Keratinocyte (primary cell): Measurements from ENCODE around the gene LRIG1. TPM values are rescaled to one million over a fixed set of nuclear protein-coding genes. Genes with fewer than 3 reads are reported as not detected.

Experiments
- DNase-seq: peaks from one replicate; pipeline ENCODE4 v3.0.0-alpha.2; 2011; ENCODE audit warnings: low read depth, missing footprints, low spot score
- FAIRE-seq: peaks from 2 replicates; lab custom pipeline; 2011; peaks lifted over from hg19 to GRCh38; lab: Jason Lieb, UNC
- H2AFZ ChIP-seq: 2 replicates; pipeline ENCODE4 v1.6.0; 2012; ENCODE audit warnings: low read length, control low read depth, inconsistent platforms; ENCODE audit not compliant: control insufficient read depth
- H3K27ac ChIP-seq: 2 replicates; pipeline ENCODE4 v1.5.1; 2011; ENCODE audit warnings: low read length; ENCODE audit not compliant: control insufficient read depth, insufficient read depth
- H3K27me3 ChIP-seq: 3 replicates; pipeline ENCODE4 v1.6.0; 2011; ENCODE audit warnings: low read length; ENCODE audit not compliant: control insufficient read depth, insufficient read depth; ENCODE audit errors: extremely low read depth
- H3K36me3 ChIP-seq, 2 experiments: 2 replicates in 1 of 2; 3 replicates in 1 of 2; pipeline ENCODE4 v1.5.1; 2011; ENCODE audit warnings: low read length in 2 of 2, mild to moderate bottlenecking in 1 of 2; ENCODE audit not compliant: control insufficient read depth in 2 of 2, insufficient read depth in 2 of 2; ENCODE audit errors: extremely low read depth in 1 of 2
- H3K4me1 ChIP-seq: 3 replicates; pipeline ENCODE4 v1.5.1; 2011; ENCODE audit warnings: low read length; ENCODE audit not compliant: control insufficient read depth, insufficient read depth; ENCODE audit errors: extremely low read depth
- H3K4me2 ChIP-seq: 3 replicates; pipeline ENCODE4 v1.6.0; 2011; ENCODE audit warnings: low read depth, low read length; ENCODE audit not compliant: control insufficient read depth, insufficient read depth; ENCODE audit errors: extremely low read depth
- H3K4me3 ChIP-seq, 3 experiments: fragments of 200-600 bp in 1 of 3; sonication (generic) in 1 of 3; 2 replicates in 2 of 3; 3 replicates in 1 of 3; pipeline ENCODE4 v1.5.1; 2011 to 2016; ENCODE audit warnings: low read length in 3 of 3, mild to moderate bottlenecking in 3 of 3, control low read depth in 2 of 3, inconsistent platforms in 1 of 3, low read depth in 1 of 3, mixed read lengths in 1 of 3, mixed run types in 1 of 3, moderate library complexity in 1 of 3; ENCODE audit not compliant: control insufficient read depth in 2 of 3, insufficient read depth in 2 of 3; ENCODE audit errors: extremely low read depth in 1 of 3
- H3K79me2 ChIP-seq: 2 replicates; pipeline ENCODE4 v1.6.0; 2012; ENCODE audit warnings: low read length; ENCODE audit not compliant: control insufficient read depth, insufficient read depth
- H3K9ac ChIP-seq: 3 replicates; pipeline ENCODE4 v1.6.0; 2011; ENCODE audit warnings: low read length; ENCODE audit not compliant: control insufficient read depth, insufficient read depth; ENCODE audit errors: extremely low read depth
- H3K9me1 ChIP-seq: 3 replicates; pipeline ENCODE4 v1.6.0; 2011; ENCODE audit warnings: low read length; ENCODE audit not compliant: control insufficient read depth, insufficient read depth; ENCODE audit errors: extremely low read depth
- H3K9me3 ChIP-seq: 2 replicates; pipeline ENCODE4 v1.5.1; 2012; ENCODE audit warnings: low read depth, low read length; ENCODE audit not compliant: control insufficient read depth
- H4K20me1 ChIP-seq: 3 replicates; pipeline ENCODE4 v1.6.0; 2011; ENCODE audit warnings: low read length; ENCODE audit not compliant: control insufficient read depth, insufficient read depth; ENCODE audit errors: extremely low read depth
- EZH2 ChIP-seq: IDR thresholded peaks from one replicate; pipeline ENCODE4 v1.6.1; 2012; ENCODE audit warnings: inconsistent platforms, mild to moderate bottlenecking, low read length, moderate library complexity
- dilution Hi-C: fragments of 300-500 bp; cut with MboI; formaldehyde crosslinking; loops from one replicate; pipeline ENCODE4 v1.7.0; 2020; ENCODE audit warnings: low sequenced_read_pairs; ENCODE audit not compliant: extremely low pct_ligation_motif_present
- polyA plus RNA-seq, 5 experiments: library from polyadenylated mRNA; depleted of rRNA in 3 of 5; stranded (reverse) in 3 of 5; stranded (forward) in 1 of 5; unstranded in 1 of 5; fragments of >200 nt; gene quantifications; 1 replicate in 1 of 5; 2 replicates in 3 of 5; 3 replicates in 1 of 5; pipeline versions ENCODE4 v1.2.1 to v1.2.3, GENCODE V29; 2011 to 2012; ENCODE audit warnings: missing spikeins in 2 of 5, low read depth in 1 of 5, low replicate concordance in 1 of 5
- TF ChIP-seq, protein P1 (sequence below), 3 experiments: IDR thresholded peaks in 1 of 3; conservative IDR thresholded peaks in 1 of 3; optimal IDR thresholded peaks in 1 of 3; 2 replicates in 2 of 3; 3 replicates in 1 of 3; pipeline versions ENCODE3 to v1.5.1; 2011; ENCODE audit warnings: low read length in 3 of 3, mild to moderate bottlenecking in 3 of 3, moderate library complexity in 2 of 3, control low read depth in 1 of 3, inconsistent platforms in 1 of 3; ENCODE audit not compliant: insufficient read depth in 2 of 3; ENCODE audit errors: extremely low read depth in 1 of 3

LRIG1 gene
- polyA plus RNA-seq, 1 donor (not counting 4 experiments of a cell fraction or from before 2014, with no cell fraction given), result 17.2 TPM

DNA sequence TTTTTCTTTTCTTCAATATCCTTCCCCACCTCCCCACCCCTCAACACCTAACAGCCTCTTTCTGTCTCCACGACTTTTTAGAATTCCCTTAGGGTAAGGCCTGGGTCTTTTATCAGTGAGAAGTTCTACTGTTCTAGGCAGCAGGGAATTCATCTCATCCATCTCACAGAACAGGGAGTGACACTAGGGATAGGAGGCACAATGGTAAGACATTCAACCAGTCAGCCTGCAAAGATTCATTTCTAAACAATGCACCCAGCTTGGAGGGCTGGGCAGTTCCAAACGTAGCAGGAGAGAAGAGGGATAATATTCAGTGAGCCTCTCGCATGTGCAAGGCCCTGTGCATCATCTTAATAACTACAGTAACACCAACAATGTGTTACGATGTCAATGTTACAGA lies 43.6 kb downstream of the LRIG1 start:
- no peak for TF ChIP-seq EZH2
- TF ChIP-seq, protein P1, sequence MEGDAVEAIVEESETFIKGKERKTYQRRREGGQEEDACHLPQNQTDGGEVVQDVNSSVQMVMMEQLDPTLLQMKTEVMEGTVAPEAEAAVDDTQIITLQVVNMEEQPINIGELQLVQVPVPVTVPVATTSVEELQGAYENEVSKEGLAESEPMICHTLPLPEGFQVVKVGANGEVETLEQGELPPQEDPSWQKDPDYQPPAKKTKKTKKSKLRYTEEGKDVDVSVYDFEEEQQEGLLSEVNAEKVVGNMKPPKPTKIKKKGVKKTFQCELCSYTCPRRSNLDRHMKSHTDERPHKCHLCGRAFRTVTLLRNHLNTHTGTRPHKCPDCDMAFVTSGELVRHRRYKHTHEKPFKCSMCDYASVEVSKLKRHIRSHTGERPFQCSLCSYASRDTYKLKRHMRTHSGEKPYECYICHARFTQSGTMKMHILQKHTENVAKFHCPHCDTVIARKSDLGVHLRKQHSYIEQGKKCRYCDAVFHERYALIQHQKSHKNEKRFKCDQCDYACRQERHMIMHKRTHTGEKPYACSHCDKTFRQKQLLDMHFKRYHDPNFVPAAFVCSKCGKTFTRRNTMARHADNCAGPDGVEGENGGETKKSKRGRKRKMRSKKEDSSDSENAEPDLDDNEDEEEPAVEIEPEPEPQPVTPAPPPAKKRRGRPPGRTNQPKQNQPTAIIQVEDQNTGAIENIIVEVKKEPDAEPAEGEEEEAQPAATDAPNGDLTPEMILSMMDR (optimal IDR thresholded peaks at IDR 0.05 in 1 of 3, IDR thresholded peaks at IDR 0.05 in 1 of 3, conservative IDR thresholded peaks at IDR 0.05 in 1 of 3; ENCODE audit: extremely low read depth in 1 of 3, insufficient read depth in 2 of 3, low read length in 3 of 3), result no peak
- H3K27ac ChIP-seq, result no peak overlapping the region
- no peaks in the 10 kb centered on the region for H4K20me1 ChIP-seq
- no peaks in the 10 kb centered on the region for H3K79me2 ChIP-seq
- DNase-seq (no peak), FAIRE-seq (no peak)
- peaks cover 7% of the 10 kb centered on the region for H3K4me1 ChIP-seq
- H3K9me1 ChIP-seq, result no peaks in the 10 kb centered on the region
- no peak overlapping the region for H3K4me3 ChIP-seq
- no peak overlapping the region for H3K9ac ChIP-seq
- H3K9me3 ChIP-seq, result no peaks in the 10 kb centered on the region
- dilution Hi-C loops, result no loop called here
- no peak overlapping the region for H2AFZ ChIP-seq
- peaks cover 2 to 3% of the 10 kb centered on the region in 2 experiments for H3K36me3 ChIP-seq
- no peaks in the 10 kb centered on the region for H3K27me3 ChIP-seq
- no peak overlapping the region for H3K4me2 ChIP-seq

DNA sequence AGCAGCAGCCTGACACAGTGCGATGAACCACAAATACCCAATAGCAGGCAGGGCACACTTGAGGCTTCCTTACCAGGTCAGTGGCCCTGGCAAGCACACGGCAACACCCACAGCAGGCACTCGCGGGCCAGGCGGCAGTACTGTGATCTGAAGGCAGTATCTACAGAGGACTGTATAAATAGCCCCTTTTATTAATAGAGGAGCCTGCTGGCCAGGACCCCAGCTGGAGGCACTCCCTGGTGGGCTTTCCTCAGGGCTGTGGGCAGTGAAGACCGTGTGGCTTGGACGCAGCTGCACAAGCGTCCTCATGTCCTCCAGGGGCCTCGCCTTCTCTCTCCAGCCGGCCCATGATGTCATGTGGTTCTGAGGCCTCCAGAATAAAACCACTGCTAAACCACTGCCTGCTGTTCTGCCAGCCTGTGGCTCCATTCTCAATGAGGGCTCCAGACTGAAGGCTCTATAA lies 44.1 kb downstream of the LRIG1 start:
- Histone ChIP-seq H3K4me3 (no peak overlapping the region), H3K4me1 (peaks cover 7% of the 10 kb centered on the region), H3K79me2 (no peaks in the 10 kb centered on the region), H3K27ac (no peak overlapping the region), H3K36me3 (peaks cover 3 to 4% of the 10 kb centered on the region in 2 experiments), H4K20me1 (no peaks in the 10 kb centered on the region), H3K4me2 (no peak overlapping the region), H3K9ac (no peak overlapping the region), H2AFZ (no peak overlapping the region), H3K27me3 (no peaks in the 10 kb centered on the region), H3K9me1 (no peaks in the 10 kb centered on the region), H3K9me3 (no peaks in the 10 kb centered on the region)
- FAIRE-seq, result no peak
- TF ChIP-seq, protein P1 (optimal IDR thresholded peaks at IDR 0.05 in 1 of 3, IDR thresholded peaks at IDR 0.05 in 1 of 3, conservative IDR thresholded peaks at IDR 0.05 in 1 of 3; ENCODE audit: extremely low read depth in 1 of 3, insufficient read depth in 2 of 3, low read length in 3 of 3), result no peak
- TF ChIP-seq EZH2, result no peak
- dilution Hi-C loops, result no loop called here
- no peak for DNase-seq
